GM23338 (cell line): ENCODE measurements around the gene GAREM1.

Experiments
- EZH2phosphoT487 ChIP-seq: fragments of 200-600 bp; sonication (generic); IDR thresholded peaks from one replicate; pipeline ENCODE4 v1.8.1; 2018; ENCODE audit warnings: antibody characterized with exemption; ENCODE audit not compliant: unreplicated experiment
- POLR2AphosphoS5 ChIP-seq: IDR thresholded peaks from 2 replicates; pipeline ENCODE4 v1.6.1; 2016; ENCODE audit warnings: antibody characterized with exemption, low read depth
- TF ChIP-seq, protein P1 (sequence below), 2 experiments: fragments of 200-600 bp in 1 of 2; sonication (generic) in 1 of 2; conservative IDR thresholded peaks; 2 replicates each; pipeline versions ENCODE4 v1.5.1 to v1.6.1; 2016 to 2017; ENCODE audit warnings: antibody characterized with exemption in 2 of 2, low read depth in 2 of 2, mild to moderate bottlenecking in 2 of 2, moderate library complexity in 1 of 2
- TF ChIP-seq, protein P2 (sequence below): IDR thresholded peaks from one replicate; pipeline ENCODE4 v1.6.1; 2018; ENCODE audit warnings: antibody characterized with exemption; ENCODE audit not compliant: unreplicated experiment

DNA sequence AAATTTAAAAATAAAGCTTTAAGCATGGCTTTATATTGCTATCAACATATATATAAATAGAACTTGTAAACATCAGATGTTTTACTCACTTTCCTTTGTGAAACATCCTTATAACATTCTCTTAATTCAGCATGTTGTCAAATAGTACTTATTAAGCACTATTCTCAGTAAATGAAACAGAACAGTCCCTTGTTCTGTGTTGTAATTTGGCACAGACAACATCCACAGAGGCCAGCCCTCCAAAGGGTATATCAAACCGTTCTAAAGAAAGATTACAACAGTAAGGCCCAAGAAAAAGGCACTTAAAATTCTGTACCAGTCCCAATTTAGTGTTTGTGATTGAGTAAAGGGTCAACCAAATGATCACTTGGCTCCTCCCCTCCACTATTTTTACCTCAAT is 46.0 kb downstream of the GAREM1 start:
- TF ChIP-seq, protein P1, sequence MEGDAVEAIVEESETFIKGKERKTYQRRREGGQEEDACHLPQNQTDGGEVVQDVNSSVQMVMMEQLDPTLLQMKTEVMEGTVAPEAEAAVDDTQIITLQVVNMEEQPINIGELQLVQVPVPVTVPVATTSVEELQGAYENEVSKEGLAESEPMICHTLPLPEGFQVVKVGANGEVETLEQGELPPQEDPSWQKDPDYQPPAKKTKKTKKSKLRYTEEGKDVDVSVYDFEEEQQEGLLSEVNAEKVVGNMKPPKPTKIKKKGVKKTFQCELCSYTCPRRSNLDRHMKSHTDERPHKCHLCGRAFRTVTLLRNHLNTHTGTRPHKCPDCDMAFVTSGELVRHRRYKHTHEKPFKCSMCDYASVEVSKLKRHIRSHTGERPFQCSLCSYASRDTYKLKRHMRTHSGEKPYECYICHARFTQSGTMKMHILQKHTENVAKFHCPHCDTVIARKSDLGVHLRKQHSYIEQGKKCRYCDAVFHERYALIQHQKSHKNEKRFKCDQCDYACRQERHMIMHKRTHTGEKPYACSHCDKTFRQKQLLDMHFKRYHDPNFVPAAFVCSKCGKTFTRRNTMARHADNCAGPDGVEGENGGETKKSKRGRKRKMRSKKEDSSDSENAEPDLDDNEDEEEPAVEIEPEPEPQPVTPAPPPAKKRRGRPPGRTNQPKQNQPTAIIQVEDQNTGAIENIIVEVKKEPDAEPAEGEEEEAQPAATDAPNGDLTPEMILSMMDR (conservative IDR thresholded peaks at IDR 0.05; ENCODE audit: low read depth in 2 of 2) = no peak
- TF ChIP-seq EZH2phosphoT487 (no peak), POLR2AphosphoS5 (no peak)
- TF ChIP-seq, protein P2, sequence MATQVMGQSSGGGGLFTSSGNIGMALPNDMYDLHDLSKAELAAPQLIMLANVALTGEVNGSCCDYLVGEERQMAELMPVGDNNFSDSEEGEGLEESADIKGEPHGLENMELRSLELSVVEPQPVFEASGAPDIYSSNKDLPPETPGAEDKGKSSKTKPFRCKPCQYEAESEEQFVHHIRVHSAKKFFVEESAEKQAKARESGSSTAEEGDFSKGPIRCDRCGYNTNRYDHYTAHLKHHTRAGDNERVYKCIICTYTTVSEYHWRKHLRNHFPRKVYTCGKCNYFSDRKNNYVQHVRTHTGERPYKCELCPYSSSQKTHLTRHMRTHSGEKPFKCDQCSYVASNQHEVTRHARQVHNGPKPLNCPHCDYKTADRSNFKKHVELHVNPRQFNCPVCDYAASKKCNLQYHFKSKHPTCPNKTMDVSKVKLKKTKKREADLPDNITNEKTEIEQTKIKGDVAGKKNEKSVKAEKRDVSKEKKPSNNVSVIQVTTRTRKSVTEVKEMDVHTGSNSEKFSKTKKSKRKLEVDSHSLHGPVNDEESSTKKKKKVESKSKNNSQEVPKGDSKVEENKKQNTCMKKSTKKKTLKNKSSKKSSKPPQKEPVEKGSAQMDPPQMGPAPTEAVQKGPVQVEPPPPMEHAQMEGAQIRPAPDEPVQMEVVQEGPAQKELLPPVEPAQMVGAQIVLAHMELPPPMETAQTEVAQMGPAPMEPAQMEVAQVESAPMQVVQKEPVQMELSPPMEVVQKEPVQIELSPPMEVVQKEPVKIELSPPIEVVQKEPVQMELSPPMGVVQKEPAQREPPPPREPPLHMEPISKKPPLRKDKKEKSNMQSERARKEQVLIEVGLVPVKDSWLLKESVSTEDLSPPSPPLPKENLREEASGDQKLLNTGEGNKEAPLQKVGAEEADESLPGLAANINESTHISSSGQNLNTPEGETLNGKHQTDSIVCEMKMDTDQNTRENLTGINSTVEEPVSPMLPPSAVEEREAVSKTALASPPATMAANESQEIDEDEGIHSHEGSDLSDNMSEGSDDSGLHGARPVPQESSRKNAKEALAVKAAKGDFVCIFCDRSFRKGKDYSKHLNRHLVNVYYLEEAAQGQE = no peak
